ENCODE results near the gene KCNQ2.

Gene KCNQ2

GRCh38 chr20:63379296-63379695 is 93.2 kb downstream of the KCNQ2 start:
- FAIRE-seq, result no peak
- TF ChIP-seq POLR2A (IDR thresholded peaks at IDR 0.05; ENCODE audit: low read depth, low read length), result no peak
- DNase-seq (ENCODE audit: insufficient read length), result no peak

- FAIRE-seq (no peak), DNase-seq (ENCODE audit: insufficient read length) (no peak)
- TF ChIP-seq POLR2AphosphoS5 (IDR thresholded peaks at IDR 0.05; ENCODE audit: low read depth, low read length) (no peak), POLR2A (IDR thresholded peaks at IDR 0.05; ENCODE audit: low read depth, low read length) (no peak), TAF1 (IDR thresholded peaks at IDR 0.05; ENCODE audit: borderline replicate concordance, low read depth, low read length) (no peak)
These were observed 93.8 kb downstream of the KCNQ2 start for GRCh38 chr20:63378626-63379025.

- DNase-seq (ENCODE audit: insufficient read length) (no peak), FAIRE-seq (no peak)
- TF ChIP-seq TAF1 (IDR thresholded peaks at IDR 0.05; ENCODE audit: borderline replicate concordance, low read depth, low read length) (no peak), POLR2AphosphoS5 (IDR thresholded peaks at IDR 0.05; ENCODE audit: low read depth, low read length) (no peak)
These were observed 94.5 kb downstream of the KCNQ2 start for GRCh38 chr20:63377951-63378381.

DNA sequence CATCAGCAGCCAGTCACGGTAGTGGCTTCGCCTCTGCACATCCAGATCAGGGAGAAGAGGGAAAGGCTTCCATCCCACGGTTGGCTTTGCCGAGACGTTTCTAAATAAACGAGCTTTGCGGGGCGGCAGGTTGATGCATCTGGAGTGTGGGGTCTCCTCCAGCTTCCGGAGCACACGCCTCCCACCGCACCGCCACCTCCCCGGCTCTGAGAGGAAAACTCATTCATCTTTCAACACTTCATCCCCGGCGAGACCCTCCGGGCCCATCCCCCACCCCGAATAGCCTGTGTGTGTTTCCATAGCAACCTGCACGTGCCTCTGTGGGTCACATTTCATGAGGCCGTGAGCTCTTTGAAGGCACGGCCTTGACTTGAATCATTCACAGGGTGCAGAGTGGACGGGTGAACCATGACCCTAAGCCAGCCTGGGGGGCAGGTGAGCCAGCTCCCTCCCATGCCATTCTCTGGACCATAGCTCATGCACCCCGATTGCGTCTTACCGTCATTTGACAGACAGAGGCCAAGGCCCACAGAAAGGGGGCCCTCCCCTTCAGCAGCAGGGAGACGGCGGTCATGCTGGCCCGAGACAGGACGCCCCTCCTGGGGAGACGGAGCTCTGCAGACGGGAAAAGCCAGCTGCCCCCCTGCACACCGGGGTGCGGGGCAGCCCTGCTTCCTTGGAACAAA is 95.1 kb downstream of the KCNQ2 start:
- TF ChIP-seq POLR2A (IDR thresholded peaks at IDR 0.05; ENCODE audit: low read depth, low read length), result no peak
- TF ChIP-seq TAF1 (IDR thresholded peaks at IDR 0.05; ENCODE audit: borderline replicate concordance, low read depth, low read length), result no peak
- TF ChIP-seq POLR2AphosphoS5 (IDR thresholded peaks at IDR 0.05; ENCODE audit: low read depth, low read length), result no peak
- FAIRE-seq (no peak), DNase-seq (ENCODE audit: insufficient read length) (no peak)

GRCh38 chr20:63376283-63377250 is 95.9 kb downstream of the KCNQ2 start:
- TF ChIP-seq POLR2A (IDR thresholded peaks at IDR 0.05; ENCODE audit: low read depth, low read length) (no peak), TAF1 (IDR thresholded peaks at IDR 0.05; ENCODE audit: borderline replicate concordance, low read depth, low read length) (no peak), POLR2AphosphoS5 (IDR thresholded peaks at IDR 0.05; ENCODE audit: low read depth, low read length) (no peak)
- DNase-seq (ENCODE audit: insufficient read length) (no peak), FAIRE-seq (no peak)

DNA sequence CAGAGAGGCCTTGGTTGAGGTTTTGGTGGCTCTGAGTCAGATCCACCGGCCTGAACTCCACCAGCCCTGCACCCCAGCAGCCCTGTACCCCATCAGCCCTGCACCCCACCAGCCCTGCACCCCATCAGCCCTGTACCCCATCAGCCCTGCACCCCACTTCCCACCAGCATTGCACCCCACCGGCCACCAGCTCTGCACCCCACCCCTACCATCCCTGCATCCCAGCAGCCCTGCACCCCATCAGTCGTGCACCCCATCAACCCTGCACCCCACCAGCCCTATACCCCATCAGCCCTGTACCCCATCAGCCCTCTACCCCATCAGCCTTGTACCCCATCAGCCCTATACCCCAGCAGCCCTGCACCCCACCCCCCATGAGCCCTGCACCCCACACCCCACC is 97.0 kb downstream of the KCNQ2 start:
- DNase-seq (ENCODE audit: insufficient read length), result no peak
- no peak for TF ChIP-seq TAF1 (IDR thresholded peaks at IDR 0.05; ENCODE audit: borderline replicate concordance, low read depth, low read length)
- TF ChIP-seq POLR2AphosphoS5 (IDR thresholded peaks at IDR 0.05; ENCODE audit: low read depth, low read length), result no peak
- no peak for TF ChIP-seq POLR2A (IDR thresholded peaks at IDR 0.05; ENCODE audit: low read depth, low read length)
- FAIRE-seq, result no peak

- TF ChIP-seq TAF1 (IDR thresholded peaks at IDR 0.05; ENCODE audit: borderline replicate concordance, low read depth, low read length), result no peak
- TF ChIP-seq POLR2AphosphoS5 (IDR thresholded peaks at IDR 0.05; ENCODE audit: low read depth, low read length), result no peak
- TF ChIP-seq POLR2A (IDR thresholded peaks at IDR 0.05; ENCODE audit: low read depth, low read length), result no peak
- FAIRE-seq, result no peak
- no peak for DNase-seq (ENCODE audit: insufficient read length)
These were observed 98.0 kb downstream of the KCNQ2 start for GRCh38 chr20:63374504-63374903.

DNA sequence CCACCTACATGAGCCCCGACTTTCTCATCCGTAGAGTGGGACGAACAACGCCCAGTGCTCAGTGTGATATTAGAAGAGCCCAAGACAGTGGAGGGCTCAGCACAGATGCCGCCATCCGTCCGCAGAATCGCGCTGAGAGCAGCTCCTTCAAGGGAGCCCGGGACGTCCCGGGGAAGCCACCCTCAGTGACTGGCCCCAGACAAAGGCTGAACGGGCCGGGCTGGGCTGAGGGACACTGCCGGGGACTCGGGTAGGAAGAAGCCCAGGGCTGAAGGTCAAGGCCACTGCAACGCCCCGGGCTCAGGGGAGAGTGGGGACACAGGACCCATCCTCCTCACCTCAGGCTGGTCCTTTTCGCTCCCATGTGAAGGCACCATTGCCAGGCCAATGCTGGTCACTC is 98.5 kb downstream of the KCNQ2 start:
- FAIRE-seq, result no peak
- TF ChIP-seq POLR2AphosphoS5 (IDR thresholded peaks at IDR 0.05; ENCODE audit: low read depth, low read length) (no peak), TAF1 (IDR thresholded peaks at IDR 0.05; ENCODE audit: borderline replicate concordance, low read depth, low read length) (no peak), POLR2A (IDR thresholded peaks at IDR 0.05; ENCODE audit: low read depth, low read length) (no peak)
- no peak for DNase-seq (ENCODE audit: insufficient read length)

DNA sequence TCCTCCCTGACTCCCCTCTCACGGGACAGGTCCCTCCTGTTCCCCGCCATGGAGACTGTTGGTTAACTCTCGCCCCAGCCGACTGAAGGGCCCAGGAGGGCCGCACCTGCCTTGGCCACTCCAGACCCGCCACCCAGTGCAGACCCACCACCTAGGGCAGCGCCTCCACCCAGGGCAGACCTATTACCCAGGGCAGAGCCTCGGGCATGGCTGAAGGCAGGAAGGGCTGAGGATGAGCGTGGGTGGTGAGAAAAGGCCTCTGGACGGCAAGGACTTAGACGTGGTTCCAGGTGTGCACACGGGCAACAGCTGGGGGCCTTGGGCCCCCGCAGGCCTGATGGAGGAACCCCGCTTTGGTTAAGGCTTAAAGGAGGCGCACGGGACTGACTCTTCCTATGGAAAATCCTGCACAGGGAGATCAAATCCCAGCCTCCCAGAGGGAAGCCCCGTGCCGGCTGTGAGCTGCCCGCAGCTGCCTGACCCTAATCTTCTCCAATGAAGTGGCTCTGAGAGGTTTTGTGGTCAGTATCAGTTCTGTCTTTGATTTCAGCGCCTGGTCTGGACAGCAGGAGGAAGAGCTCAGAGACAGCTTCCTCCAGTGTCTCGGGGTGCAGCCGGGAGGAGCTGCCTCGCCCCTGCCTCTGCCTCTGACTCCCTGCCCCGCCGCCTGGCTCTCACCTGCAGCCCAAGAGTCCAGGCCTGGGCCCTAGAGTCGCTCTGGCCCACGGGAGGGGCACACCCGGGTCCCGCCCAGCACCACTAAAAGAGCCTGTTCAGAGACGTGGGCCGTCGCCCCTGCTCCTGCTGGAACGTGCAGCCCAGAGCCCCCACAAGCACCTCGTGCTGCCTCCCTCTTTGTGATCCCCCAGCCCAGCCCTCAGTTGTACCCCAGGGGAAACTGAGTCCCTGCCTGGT is 99.2 kb downstream of the KCNQ2 start:
- TF ChIP-seq POLR2AphosphoS5 (IDR thresholded peaks at IDR 0.05; ENCODE audit: low read depth, low read length) (no peak), TAF1 (IDR thresholded peaks at IDR 0.05; ENCODE audit: borderline replicate concordance, low read depth, low read length) (no peak), POLR2A (IDR thresholded peaks at IDR 0.05; ENCODE audit: low read depth, low read length) (no peak)
- no peak for DNase-seq (ENCODE audit: insufficient read length)

DNA sequence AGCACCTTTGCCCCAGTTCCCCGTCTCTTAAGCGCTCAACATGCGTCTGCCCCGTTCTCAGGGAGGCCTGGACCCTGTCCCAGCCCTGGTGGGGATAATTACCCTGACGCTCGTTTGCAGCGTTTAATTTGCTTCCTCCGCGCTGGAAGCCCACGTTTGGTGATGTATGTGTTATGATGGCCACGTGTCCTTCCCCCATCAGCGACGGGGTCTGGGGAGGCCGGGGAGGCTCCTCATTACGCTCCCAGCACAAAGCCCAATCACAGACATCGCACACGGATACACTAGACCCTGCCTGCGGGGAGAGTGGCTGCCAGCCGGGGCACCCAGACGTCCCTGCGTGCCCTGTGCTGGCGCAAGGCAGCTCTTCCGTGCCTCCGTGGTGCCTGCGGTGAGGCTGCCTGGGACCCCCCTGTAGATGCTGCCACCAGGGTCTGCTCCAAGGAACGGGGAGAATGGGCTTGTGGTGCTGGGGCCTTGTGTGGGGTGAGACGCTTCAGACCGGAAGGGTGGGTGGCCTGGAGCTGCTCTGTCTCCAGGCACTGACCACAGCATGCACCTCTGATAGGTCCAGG is 101.1 kb downstream of the KCNQ2 start:
- no peak for TF ChIP-seq POLR2A (IDR thresholded peaks at IDR 0.05; ENCODE audit: low read depth, low read length)
- TF ChIP-seq TAF1 (IDR thresholded peaks at IDR 0.05; ENCODE audit: borderline replicate concordance, low read depth, low read length), result no peak
- TF ChIP-seq POLR2AphosphoS5 (IDR thresholded peaks at IDR 0.05; ENCODE audit: low read depth, low read length), result no peak
- FAIRE-seq, result no peak
- DNase-seq (ENCODE audit: insufficient read length), result no peak

More for the DNA sequence above, 99.2 kb downstream of the KCNQ2 start:
- no peak for FAIRE-seq
